Endothelial cell of umbilical vein (primary cell): Measurements from ENCODE around the gene NUPR2. TPM values are rescaled to one million over a fixed set of nuclear protein-coding genes. Genes with fewer than 3 reads are reported as not detected.
"Not testable (repeated sequence)": the region's sequence is repeated elsewhere in the genome, so short reads cannot be mapped to it uniquely, and the experiment has no call there.

ENCODE experiments used
- BruUV-seq: library from RNA; stranded (reverse); fragments of 400-500 nt; replicated peaks from 2 replicates; lab custom pipeline; 2021; lab: Mats Ljungman, UMichigan
- CTCF ChIA-PET: fragments of 300-600, 350-600 bp; sonication (Branson Sonifier 250); formaldehyde crosslinking; loops from one replicate; lab custom pipeline; 2021; ENCODE audit warnings: antibody characterized with exemption, inconsistent platforms; lab: Charles Lee
- POLR2A ChIA-PET: fragments of 300-600, 350-600 bp; sonication (Branson Sonifier 250); formaldehyde crosslinking; loops from one replicate; lab custom pipeline; 2021; ENCODE audit warnings: antibody characterized with exemption, inconsistent platforms; lab: Charles Lee
- DNase-seq: peaks from one replicate; pipeline ENCODE4 v3.0.0-alpha.2; 2011; ENCODE audit warnings: low read depth, low spot score
- FAIRE-seq: peaks from 2 replicates; lab custom pipeline; 2011; peaks lifted over from hg19 to GRCh38; lab: Jason Lieb, UNC
- H2AFZ ChIP-seq: 2 replicates; pipeline ENCODE4 v1.6.0; 2012; ENCODE audit warnings: low read depth, low read length, control low read depth, inconsistent platforms
- H3K27ac ChIP-seq: 2 replicates; pipeline ENCODE4 v1.5.1; 2011; ENCODE audit warnings: low read depth, mild to moderate bottlenecking, control low read depth, low read length, moderate library complexity; ENCODE audit not compliant: insufficient read depth
- H3K27me3 ChIP-seq, 2 experiments: 2 replicates each; pipeline versions ENCODE4 v1.6.0 to v1.6.1; 2011; ENCODE audit warnings: low read length in 2 of 2, mixed read lengths in 1 of 2; ENCODE audit not compliant: control insufficient read depth in 2 of 2, insufficient read depth in 2 of 2
- H3K36me3 ChIP-seq, 2 experiments: 2 replicates in 1 of 2; 3 replicates in 1 of 2; pipeline ENCODE4 v1.5.1; 2011; ENCODE audit warnings: low read length in 2 of 2, mild to moderate bottlenecking in 1 of 2, moderate library complexity in 1 of 2; ENCODE audit not compliant: control insufficient read depth in 2 of 2, insufficient read depth in 2 of 2; ENCODE audit errors: extremely low read depth in 1 of 2
- H3K4me1 ChIP-seq: 3 replicates; pipeline ENCODE4 v1.5.1; 2011; ENCODE audit warnings: mild to moderate bottlenecking, low read length; ENCODE audit not compliant: control insufficient read depth, insufficient read depth; ENCODE audit errors: extremely low read depth
- H3K4me2 ChIP-seq: 2 replicates; pipeline ENCODE4 v1.6.1; 2011; ENCODE audit warnings: low read length, control low read depth, mixed read lengths; ENCODE audit not compliant: insufficient read depth
- H3K4me3 ChIP-seq, 3 experiments: fragments of 200-600 bp in 1 of 3; sonication (generic), shearing (Covaris generic) in 1 of 3; replicated peaks in 1 of 3; 2 replicates each; pipeline ENCODE4 v1.5.1; 2011 to 2016; ENCODE audit warnings: control low read depth in 3 of 3, low read length in 3 of 3, mild to moderate bottlenecking in 2 of 3, inconsistent platforms in 1 of 3, low read depth in 1 of 3, moderate library complexity in 1 of 3; ENCODE audit not compliant: insufficient read depth in 1 of 3
- H3K79me2 ChIP-seq: 2 replicates; pipeline ENCODE4 v1.6.0; 2012; ENCODE audit warnings: low read length, inconsistent platforms; ENCODE audit not compliant: control insufficient read depth, insufficient read depth
- H3K9ac ChIP-seq: replicated peaks from 2 replicates; pipeline ENCODE3; 2011; ENCODE audit warnings: low read length, control low read depth; ENCODE audit not compliant: insufficient read depth; ENCODE audit errors: extremely low read depth
- H3K9me1 ChIP-seq: replicated peaks from 3 replicates; pipeline ENCODE4 v1.6.0; 2011; ENCODE audit warnings: mild to moderate bottlenecking, low read length; ENCODE audit not compliant: control insufficient read depth, insufficient read depth; ENCODE audit errors: extremely low read depth
- H3K9me3 ChIP-seq: replicated peaks from 2 replicates; pipeline ENCODE4 v1.5.1; 2012; ENCODE audit warnings: low read length, inconsistent platforms; ENCODE audit not compliant: control insufficient read depth, insufficient read depth
- H4K20me1 ChIP-seq: replicated peaks from 2 replicates; pipeline ENCODE3; 2011; ENCODE audit warnings: mild to moderate bottlenecking, low read length; ENCODE audit not compliant: control insufficient read depth, insufficient read depth; ENCODE audit errors: extremely low read depth
- EZH2 ChIP-seq: IDR thresholded peaks from 2 replicates; pipeline ENCODE4 v1.6.1; 2012; ENCODE audit warnings: borderline replicate concordance, low read depth, mild to moderate bottlenecking, moderate library complexity, low read length, inconsistent platforms; ENCODE audit not compliant: severe bottlenecking
- FOS ChIP-seq: IDR thresholded peaks from 2 replicates; pipeline ENCODE4 v1.6.1; 2011; ENCODE audit warnings: mild to moderate bottlenecking, low read length, moderate library complexity, borderline replicate concordance; ENCODE audit not compliant: insufficient read depth
- JUN ChIP-seq: IDR thresholded peaks from 2 replicates; pipeline ENCODE4 v1.6.1; 2011; ENCODE audit warnings: borderline replicate concordance, low read depth; ENCODE audit not compliant: insufficient read length, insufficient read depth
- dilution Hi-C: fragments of 300-500 bp; cut with MboI; formaldehyde crosslinking; loops from one replicate; pipeline ENCODE4 v1.15.0; 2019; ENCODE audit warnings: low sequenced_read_pairs; ENCODE audit not compliant: extremely low pct_ligation_motif_present
- intact Hi-C: fragments of 100-400 bp; cut with micrococcal nuclease; formaldehyde crosslinking; loops from one replicate; pipeline ENCODE4 v1.10.0; 2022
- polyA plus RNA-seq, 4 experiments: library from polyadenylated mRNA; depleted of rRNA in 3 of 4; stranded (reverse) in 3 of 4; unstranded in 1 of 4; fragments of >200 nt; gene quantifications; 2 replicates each; pipeline versions ENCODE4 v1.2.1 to v1.2.3, GENCODE V29; 2011 to 2012; ENCODE audit warnings: missing spikeins in 1 of 4
- total RNA-seq: library from RNA; stranded (reverse); gene quantifications from 2 replicates; pipeline ENCODE4 v1.2.3, GENCODE V29; 2021
- TF ChIP-seq, protein P1 (sequence below): IDR thresholded peaks from 2 replicates; pipeline ENCODE4 v1.6.1; 2011; ENCODE audit not compliant: insufficient read depth, insufficient read length

Gene NUPR2
- total and polyA plus RNA-seq, 2 donors (not counting 3 experiments of a cell fraction or from before 2014, with no cell fraction given), result not detected

DNA sequence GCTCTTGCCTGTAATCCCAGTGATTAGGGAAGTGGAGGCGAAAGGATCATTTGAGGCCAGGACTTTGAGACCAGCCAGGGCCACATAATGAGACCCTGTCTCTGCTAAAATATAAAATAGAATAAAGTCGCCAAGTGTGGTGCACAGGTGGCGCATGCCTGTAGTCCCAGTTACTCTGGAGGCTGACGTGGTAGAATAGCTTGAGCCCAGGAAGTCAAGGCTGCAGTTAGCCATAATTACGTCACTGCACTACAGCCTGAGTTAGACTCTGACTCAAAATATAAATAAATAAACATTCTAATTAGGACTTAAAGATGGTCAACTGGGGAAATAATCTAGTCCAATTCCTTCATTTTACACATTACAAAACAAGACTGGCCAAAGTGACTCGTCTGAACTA is 10.7 kb downstream of the NUPR2 start:
- FAIRE-seq, result peak; percentile 70
- peaks cover 26% of the 10 kb centered on the region for H3K79me2 ChIP-seq

DNA sequence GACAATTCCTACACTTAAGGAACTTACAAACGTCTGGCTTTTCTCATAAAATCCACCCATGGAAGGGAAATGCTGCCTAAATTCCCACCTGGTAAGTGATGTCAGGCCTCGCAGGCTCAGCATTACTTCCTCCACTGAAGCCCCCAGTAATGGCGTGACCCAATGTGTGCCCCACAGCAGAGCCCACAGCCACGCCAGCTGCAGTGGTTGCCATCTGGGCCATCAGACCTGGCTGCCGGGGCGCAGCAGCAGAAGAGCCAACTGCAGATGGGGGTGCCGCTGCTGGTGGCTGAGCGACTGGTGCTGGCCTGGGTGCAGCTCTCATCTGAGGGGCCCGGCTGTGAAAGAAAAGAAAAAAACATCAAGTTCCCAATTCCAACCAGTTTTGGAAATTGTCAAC is 12.1 kb downstream of the NUPR2 start:
- intact Hi-C loops, result loop anchor here (10.0 kb wide), 2 partner anchors 529 to 739 kb away; partner anchors contain the start of genes LANCL2 and VOPP1
- DNase-seq, H3K9me3 ChIP-seq, H3K9me1 ChIP-seq, H2AFZ ChIP-seq, H3K27ac ChIP-seq, H3K4me1 ChIP-seq, BruUV-seq, H3K27me3 ChIP-seq, H4K20me1 ChIP-seq, H3K4me2 ChIP-seq, POLR2A ChIA-PET, dilution Hi-C loops, H3K9ac ChIP-seq, H3K4me3 ChIP-seq, FAIRE-seq: not testable (repeated sequence)
- Histone ChIP-seq H3K36me3 (peaks cover 13 to 19% of the 10 kb centered on the region in 2 experiments), H3K79me2 (peaks cover 26% of the 10 kb centered on the region)
- CTCF ChIA-PET, result interaction anchor here (1.0 kb wide), 1 partner anchor 24 kb away, joined by 3 read pairs; no protein-coding TSS in a partner anchor

More for the DNA sequence above, 10.7 kb downstream of the NUPR2 start:
- ChIA-PET POLR2A (interaction anchor here (1.6 kb wide), 1 partner anchor 13 kb away, joined by 7 read pairs; the partner anchor contains the start of gene PHKG1), CTCF (interaction anchor here (0.7 to 2.6 kb wide), 4 partner anchors 13 to 464 kb away, joined by 3 to 19 read pairs (median 8); partner anchors contain the start of gene PHKG1)
- Histone ChIP-seq H3K27me3 (no peaks in the 10 kb centered on the region), H3K27ac (peak overlapping the region; percentile 77), H3K9me3 (no peaks in the 10 kb centered on the region), H3K4me3 (peak overlapping the region; percentile 54 to 87 (median 86)), H3K4me2 (peak overlapping the region; percentile 76), H3K4me1 (peaks cover 4% of the 10 kb centered on the region), H3K36me3 (peaks cover 10 to 17% of the 10 kb centered on the region in 2 experiments), H2AFZ (no peak overlapping the region), H4K20me1 (no peaks in the 10 kb centered on the region), H3K9ac (peak overlapping the region; percentile 93), H3K9me1 (no peaks in the 10 kb centered on the region)
- dilution Hi-C loops (no loop called here), intact Hi-C loops (loop anchor here (10.0 kb wide), 2 partner anchors 531 to 741 kb away; partner anchors contain the start of genes LANCL2 and VOPP1)
- TF ChIP-seq EZH2 (no peak), FOS (peak; percentile 22), JUN (peak; percentile 8)
- TF ChIP-seq, protein P1, sequence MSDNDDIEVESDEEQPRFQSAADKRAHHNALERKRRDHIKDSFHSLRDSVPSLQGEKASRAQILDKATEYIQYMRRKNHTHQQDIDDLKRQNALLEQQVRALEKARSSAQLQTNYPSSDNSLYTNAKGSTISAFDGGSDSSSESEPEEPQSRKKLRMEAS, result no peak
- no TSS peak for BruUV-seq
- DNase-seq, result peak; percentile 69
